Measurements from ENCODE around the gene SFMBT2. TPM values are rescaled to one million over a fixed set of nuclear protein-coding genes. Genes with fewer than 3 reads are reported as not detected.

The SFMBT2 gene
- total RNA-seq, 2 experiments from 2014 or later: 50.6 to 52.4 TPM

GRCh38 chr10:7279303-7279702 lies 131.5 kb downstream of the SFMBT2 start:
- Mint-ChIP-seq H3K4me1 (peaks cover 30% of the 10 kb centered on the region), H3K27me3 (no peaks in the 10 kb centered on the region), H3K4me3 (no peak overlapping the region), H3K27ac (no peak overlapping the region), H3K9me3 (no peaks in the 10 kb centered on the region), H3K36me3 (peaks cover 54% of the 10 kb centered on the region)
- ATAC-seq (ENCODE audit: low read depth) (no peak), DNase-seq (no peak)
- POLR2A ChIA-PET: no interaction called here

GRCh38 chr10:7277867-7278266 lies 133.0 kb downstream of the SFMBT2 start:
- POLR2A ChIA-PET: interaction anchor here (0.6 kb wide), 1 partner anchor 79 kb away, joined by 3 read pairs; no protein-coding TSS in a partner anchor
- peaks cover 34% of the 10 kb centered on the region for H3K4me1 Mint-ChIP-seq
- H3K4me3 Mint-ChIP-seq: no peak overlapping the region
- no peak overlapping the region for H3K27ac Mint-ChIP-seq
- no peaks in the 10 kb centered on the region for H3K9me3 Mint-ChIP-seq
- H3K36me3 Mint-ChIP-seq: peaks cover 52% of the 10 kb centered on the region
- no peaks in the 10 kb centered on the region for H3K27me3 Mint-ChIP-seq
- DNase-seq (no peak), ATAC-seq (ENCODE audit: low read depth) (no peak)

- Mint-ChIP-seq H3K27ac (no peak overlapping the region), H3K9me3 (no peaks in the 10 kb centered on the region), H3K4me1 (peaks cover 36% of the 10 kb centered on the region), H3K36me3 (peaks cover 47% of the 10 kb centered on the region), H3K27me3 (no peaks in the 10 kb centered on the region), H3K4me3 (no peak overlapping the region)
- ATAC-seq (ENCODE audit: low read depth): no peak
- POLR2A ChIA-PET: no interaction called here
- no peak for DNase-seq
Measured at GRCh38 chr10:7277432-7277831, 133.4 kb downstream of the SFMBT2 start.

- Mint-ChIP-seq H3K36me3 (peaks cover 50% of the 10 kb centered on the region), H3K4me1 (peaks cover 43% of the 10 kb centered on the region), H3K27ac (no peak overlapping the region), H3K9me3 (no peaks in the 10 kb centered on the region), H3K27me3 (no peaks in the 10 kb centered on the region), H3K4me3 (no peak overlapping the region)
- DNase-seq (no peak), ATAC-seq (ENCODE audit: low read depth) (no peak)
- POLR2A ChIA-PET: no interaction called here
Measured at GRCh38 chr10:7275761-7276440, 134.9 kb downstream of the SFMBT2 start.

- ATAC-seq (ENCODE audit: low read depth) (no peak), DNase-seq (no peak)
- POLR2A ChIA-PET: interaction anchor here (1.0 kb wide), 1 partner anchor 15 kb away, joined by 4 read pairs; no protein-coding TSS in a partner anchor
- peaks cover 57% of the 10 kb centered on the region for H3K36me3 Mint-ChIP-seq
- H3K4me3 Mint-ChIP-seq: no peak overlapping the region
- no peak overlapping the region for H3K27ac Mint-ChIP-seq
- no peaks in the 10 kb centered on the region for H3K9me3 Mint-ChIP-seq
- no peaks in the 10 kb centered on the region for H3K27me3 Mint-ChIP-seq
- H3K4me1 Mint-ChIP-seq: peaks cover 48% of the 10 kb centered on the region
Measured at GRCh38 chr10:7274293-7274692, 136.5 kb downstream of the SFMBT2 start.

- H3K4me3 Mint-ChIP-seq: peak overlapping the region; percentile 45
Measured at GRCh38 chr10:7272008-7272407, 138.8 kb downstream of the SFMBT2 start.

GRCh38 chr10:7269988-7270387 lies 140.8 kb downstream of the SFMBT2 start:
- H3K9me3 Mint-ChIP-seq: no peaks in the 10 kb centered on the region
- no peak for DNase-seq
- no peak overlapping the region for H3K4me3 Mint-ChIP-seq
- POLR2A ChIA-PET: no interaction called here
- no peak overlapping the region for H3K27ac Mint-ChIP-seq
- ATAC-seq (ENCODE audit: low read depth): no peak
- peaks cover 35% of the 10 kb centered on the region for H3K4me1 Mint-ChIP-seq
- H3K27me3 Mint-ChIP-seq: no peaks in the 10 kb centered on the region
- peaks cover 40% of the 10 kb centered on the region for H3K36me3 Mint-ChIP-seq

More at GRCh38 chr10:7272008-7272407, 138.8 kb downstream of the SFMBT2 start:
- H3K4me1 Mint-ChIP-seq: peaks cover 43% of the 10 kb centered on the region
- peak overlapping the region; percentile 61 for H3K27ac Mint-ChIP-seq
- POLR2A ChIA-PET: interaction anchor here (1.7 kb wide), 1 partner anchor 28 kb away, joined by 5 read pairs; no protein-coding TSS in a partner anchor
- DNase-seq: no peak
- no peaks in the 10 kb centered on the region for H3K9me3 Mint-ChIP-seq
- ATAC-seq (ENCODE audit: low read depth): peak; percentile 69
- H3K27me3 Mint-ChIP-seq: no peaks in the 10 kb centered on the region
- peaks cover 48% of the 10 kb centered on the region for H3K36me3 Mint-ChIP-seq

- DNase-seq (no peak), ATAC-seq (ENCODE audit: low read depth) (no peak)
- Mint-ChIP-seq H3K27ac (no peak overlapping the region), H3K9me3 (no peaks in the 10 kb centered on the region), H3K4me1 (peaks cover 27% of the 10 kb centered on the region), H3K4me3 (no peak overlapping the region), H3K36me3 (peaks cover 36% of the 10 kb centered on the region), H3K27me3 (no peaks in the 10 kb centered on the region)
- POLR2A ChIA-PET: no interaction called here
Measured at GRCh38 chr10:7267142-7267541, 143.7 kb downstream of the SFMBT2 start.

GRCh38 chr10:7265396-7266123 lies 145.3 kb downstream of the SFMBT2 start:
- Mint-ChIP-seq H3K4me3 (no peak overlapping the region), H3K9me3 (no peaks in the 10 kb centered on the region), H3K4me1 (peaks cover 22% of the 10 kb centered on the region), H3K27me3 (no peaks in the 10 kb centered on the region), H3K27ac (no peak overlapping the region), H3K36me3 (peaks cover 29% of the 10 kb centered on the region)
- POLR2A ChIA-PET: no interaction called here
- ATAC-seq (ENCODE audit: low read depth) (no peak), DNase-seq (no peak)

GRCh38 chr10:7264313-7264756 lies 146.5 kb downstream of the SFMBT2 start:
- peaks cover 19% of the 10 kb centered on the region for H3K36me3 Mint-ChIP-seq
- H3K4me3 Mint-ChIP-seq: no peak overlapping the region
- DNase-seq (no peak), ATAC-seq (ENCODE audit: low read depth) (no peak)
- peaks cover 26% of the 10 kb centered on the region for H3K4me1 Mint-ChIP-seq
- POLR2A ChIA-PET: no interaction called here
- H3K9me3 Mint-ChIP-seq: no peaks in the 10 kb centered on the region
- no peaks in the 10 kb centered on the region for H3K27me3 Mint-ChIP-seq
- H3K27ac Mint-ChIP-seq: no peak overlapping the region

GRCh38 chr10:7263616-7264015 lies 147.2 kb downstream of the SFMBT2 start:
- ATAC-seq (ENCODE audit: low read depth) (no peak), DNase-seq (no peak)
- POLR2A ChIA-PET: no interaction called here
- H3K9me3 Mint-ChIP-seq: no peaks in the 10 kb centered on the region
- peaks cover 29% of the 10 kb centered on the region for H3K4me1 Mint-ChIP-seq
- H3K27ac Mint-ChIP-seq: no peak overlapping the region
- H3K27me3 Mint-ChIP-seq: no peaks in the 10 kb centered on the region
- peaks cover 15% of the 10 kb centered on the region for H3K36me3 Mint-ChIP-seq
- no peak overlapping the region for H3K4me3 Mint-ChIP-seq

GRCh38 chr10:7261351-7261750 lies 149.5 kb downstream of the SFMBT2 start:
- Mint-ChIP-seq H3K9me3 (no peaks in the 10 kb centered on the region), H3K4me3 (no peak overlapping the region), H3K4me1 (peaks cover 44% of the 10 kb centered on the region), H3K27ac (peak overlapping the region; percentile 40), H3K27me3 (no peaks in the 10 kb centered on the region), H3K36me3 (peaks cover 18% of the 10 kb centered on the region)
- no peak for ATAC-seq (ENCODE audit: low read depth)
- POLR2A ChIA-PET: no interaction called here
- no peak for DNase-seq

GRCh38 chr10:7260912-7261311 lies 149.9 kb downstream of the SFMBT2 start:
- ATAC-seq (ENCODE audit: low read depth): no peak
- Mint-ChIP-seq H3K4me1 (peaks cover 48% of the 10 kb centered on the region), H3K9me3 (no peaks in the 10 kb centered on the region), H3K27ac (no peak overlapping the region), H3K27me3 (no peaks in the 10 kb centered on the region), H3K4me3 (no peak overlapping the region), H3K36me3 (peaks cover 18% of the 10 kb centered on the region)
- POLR2A ChIA-PET: no interaction called here
- no peak for DNase-seq

- ATAC-seq (ENCODE audit: low read depth) (no peak), DNase-seq (no peak)
- POLR2A ChIA-PET: no interaction called here
- Mint-ChIP-seq H3K4me3 (peak overlapping the region; percentile 24), H3K9me3 (no peaks in the 10 kb centered on the region), H3K36me3 (peaks cover 19% of the 10 kb centered on the region), H3K27ac (peak overlapping the region; percentile 62), H3K4me1 (peaks cover 51% of the 10 kb centered on the region), H3K27me3 (no peaks in the 10 kb centered on the region)
Measured at GRCh38 chr10:7260412-7260900, 150.4 kb downstream of the SFMBT2 start.

Measured in activated naive CD8-positive, alpha-beta T cell treated with anti-CD3 and anti-CD28 coated beads, Interleukin-2, amount 10 ng/mL, durations not matched to agents 7 days and 5 days (primary cell).